Esophagus squamous epithelium (tissue), 5 donors: ENCODE data around the gene THOC6. TPM values are rescaled to one million over a fixed set of nuclear protein-coding genes. Genes with fewer than 3 reads are reported as not detected.
"Not testable (repeated sequence)": the region's sequence is repeated elsewhere in the genome, so short reads cannot be mapped to it uniquely, and the experiment has no call there.

Source experiments
- DNase-seq: peaks from one replicate; lab custom pipeline; 2025; lab: John Stamatoyannopoulos, UW
- H3K27ac ChIP-seq, 4 donors: fragments of 200-600 bp; sonication (generic); one replicate each; pipeline ENCODE4 v1.5.1; 2016 to 2019; ENCODE audit warnings: mild to moderate bottlenecking in 1 of 4
- H3K27me3 ChIP-seq, 4 donors: fragments of 200-600 bp; sonication (generic); 1 replicate in 3 of 4; 2 replicates in 1 of 4; pipeline versions ENCODE4 v1.5.1 to v1.6.0; 2017 to 2021; ENCODE audit warnings: antibody characterized with exemption in 1 of 4
- H3K36me3 ChIP-seq, 3 donors: fragments of 200-600 bp; sonication (generic); one replicate each; pipeline ENCODE4 v1.5.1; 2016 to 2019
- H3K4me1 ChIP-seq, 3 donors: fragments of 200-600 bp; sonication (generic); one replicate each; pipeline ENCODE4 v1.5.1; 2017 to 2019
- H3K4me3 ChIP-seq, 4 donors: fragments of 200-600 bp; sonication (generic); 1 replicate in 3 of 4; 2 replicates in 1 of 4; pipeline ENCODE4 v1.5.1; 2016 to 2019; ENCODE audit warnings: mild to moderate bottlenecking in 2 of 4, moderate library complexity in 1 of 4
- H3K9me3 ChIP-seq, 3 donors: fragments of 200-600 bp; sonication (generic); one replicate each; pipeline ENCODE4 v1.5.1; 2016 to 2019
- POLR2A ChIP-seq, 4 donors: fragments of 450-650 bp; IDR thresholded peaks; one replicate each; pipeline ENCODE4 v1.6.1; 2017; ENCODE audit warnings: antibody characterized with exemption in 4 of 4, mild to moderate bottlenecking in 4 of 4, moderate library complexity in 3 of 4
- WGBS, 2 donors: methylation state at CpG; one replicate each; pipeline ENCODE4 v1.1.5; 2018; 5-methylcytosine and 5-hydroxymethylcytosine counted together
- intact Hi-C: fragments of 100-400 bp; cut with DNase I; formaldehyde crosslinking; loops from one replicate; pipeline ENCODE4 v1.15.0; 2022
- total RNA-seq, 4 donors: library from RNA; depleted of rRNA; stranded (reverse); fragments of >200 nt; gene quantifications; one replicate each; pipeline ENCODE4 v1.1.0, GENCODE V29; 2016
- TF ChIP-seq, protein P1 (sequence below), 6 experiments: fragments of 450-650 bp in 4 of 6; fragments of 200-600 bp in 2 of 6; sonication (generic) in 2 of 6; IDR thresholded peaks; one replicate each; pipeline ENCODE4 v1.5.1; 2016 to 2019; ENCODE audit warnings: antibody characterized with exemption in 6 of 6, mild to moderate bottlenecking in 4 of 6, moderate library complexity in 4 of 6
- donor health status: DM: yes; HTN: yes; CAD: no.

The THOC6 gene
- total RNA-seq, 4 donors from 2014 or later: 17.4 to 27.9 (median 25.8) TPM

- H3K27ac ChIP-seq: no peak overlapping the region
- no peak for TF ChIP-seq POLR2A (IDR thresholded peaks at IDR 0.05)
- TF ChIP-seq, protein P1, sequence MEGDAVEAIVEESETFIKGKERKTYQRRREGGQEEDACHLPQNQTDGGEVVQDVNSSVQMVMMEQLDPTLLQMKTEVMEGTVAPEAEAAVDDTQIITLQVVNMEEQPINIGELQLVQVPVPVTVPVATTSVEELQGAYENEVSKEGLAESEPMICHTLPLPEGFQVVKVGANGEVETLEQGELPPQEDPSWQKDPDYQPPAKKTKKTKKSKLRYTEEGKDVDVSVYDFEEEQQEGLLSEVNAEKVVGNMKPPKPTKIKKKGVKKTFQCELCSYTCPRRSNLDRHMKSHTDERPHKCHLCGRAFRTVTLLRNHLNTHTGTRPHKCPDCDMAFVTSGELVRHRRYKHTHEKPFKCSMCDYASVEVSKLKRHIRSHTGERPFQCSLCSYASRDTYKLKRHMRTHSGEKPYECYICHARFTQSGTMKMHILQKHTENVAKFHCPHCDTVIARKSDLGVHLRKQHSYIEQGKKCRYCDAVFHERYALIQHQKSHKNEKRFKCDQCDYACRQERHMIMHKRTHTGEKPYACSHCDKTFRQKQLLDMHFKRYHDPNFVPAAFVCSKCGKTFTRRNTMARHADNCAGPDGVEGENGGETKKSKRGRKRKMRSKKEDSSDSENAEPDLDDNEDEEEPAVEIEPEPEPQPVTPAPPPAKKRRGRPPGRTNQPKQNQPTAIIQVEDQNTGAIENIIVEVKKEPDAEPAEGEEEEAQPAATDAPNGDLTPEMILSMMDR (IDR thresholded peaks at IDR 0.05): no peak
- H3K9me3 ChIP-seq: no peaks in the 10 kb centered on the region
- H3K4me3 ChIP-seq: no peak overlapping the region
- DNase-seq: no peak
- H3K27me3 ChIP-seq: peaks cover 4 to 58% (median 7%) of the 10 kb centered on the region in 4 donors
- 36 to 53% methylated on average over 4 to 6 of the region's 9 CpGs for WGBS, 2 donors
- intact Hi-C loops: no loop called here
- H3K36me3 ChIP-seq: no peaks in the 10 kb centered on the region
- peaks cover 5 to 15% (median 7%) of the 10 kb centered on the region in 3 donors for H3K4me1 ChIP-seq
Observed at GRCh38 chr16:3051494-3051893, 27.7 kb downstream of the THOC6 start.

DNA sequence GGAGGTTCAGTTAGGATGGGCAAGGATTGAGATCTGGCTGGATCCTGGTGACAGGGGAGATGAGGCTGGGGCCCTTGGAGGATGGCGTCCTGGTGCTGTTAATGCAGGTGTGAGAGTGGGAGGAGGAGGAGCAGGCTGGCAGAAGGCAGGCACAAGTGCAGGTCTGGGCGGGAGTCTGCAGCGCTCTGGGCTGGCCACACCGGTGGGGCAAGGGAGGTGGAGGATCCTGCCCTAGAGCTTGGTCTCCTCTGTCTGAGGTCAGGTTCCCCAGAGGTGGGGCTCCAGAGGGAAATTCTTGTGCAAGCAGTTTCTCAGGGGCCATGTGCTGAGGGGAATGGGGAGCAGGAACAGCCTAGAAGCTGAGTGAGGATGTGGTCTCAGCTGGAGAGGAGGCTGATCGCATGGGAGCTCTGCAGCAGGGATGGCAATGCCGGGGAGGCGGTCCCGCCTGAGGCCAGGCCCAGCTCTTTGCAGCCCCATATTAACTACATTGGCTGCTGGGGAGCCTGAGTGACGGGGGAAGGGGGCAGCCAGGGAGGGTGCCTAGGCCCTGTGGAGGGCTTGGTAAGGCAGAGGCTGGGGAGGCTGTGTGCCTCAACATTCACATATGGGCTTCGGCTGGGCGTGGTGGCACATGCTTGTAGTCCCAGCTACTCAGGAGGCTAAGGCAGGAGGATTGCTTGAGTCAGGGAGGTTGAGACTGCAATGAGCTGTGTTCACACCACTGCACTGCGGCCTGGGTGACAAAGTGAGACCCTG is 28.9 kb downstream of the THOC6 start:
- DNase-seq, intact Hi-C loops: not testable (repeated sequence)
- 17 to 100% methylated on average over 3 to 4 of the region's 12 CpGs for WGBS, 2 donors

GRCh38 chr16:3053330-3053710 is 29.5 kb downstream of the THOC6 start:
- H3K4me3 ChIP-seq, DNase-seq, H3K27ac ChIP-seq, H3K9me3 ChIP-seq, intact Hi-C loops, H3K36me3 ChIP-seq: not testable (repeated sequence)
- peaks cover 0 to 45% (median 0%) of the 10 kb centered on the region in 4 donors for H3K27me3 ChIP-seq
- peaks cover 5 to 17% (median 8%) of the 10 kb centered on the region in 3 donors for H3K4me1 ChIP-seq
- WGBS, 2 donors: no CpG with 5 or more reads among the region's 13 CpGs

More for the DNA sequence above, 28.9 kb downstream of the THOC6 start:
- H3K27me3 ChIP-seq: peaks cover 0 to 45% (median 0%) of the 10 kb centered on the region in 4 donors
- not testable (repeated sequence) for H3K9me3 ChIP-seq, H3K27ac ChIP-seq, H3K4me3 ChIP-seq, H3K36me3 ChIP-seq
- H3K4me1 ChIP-seq: peaks cover 0 to 11% (median 2%) of the 10 kb centered on the region in 3 donors

DNA sequence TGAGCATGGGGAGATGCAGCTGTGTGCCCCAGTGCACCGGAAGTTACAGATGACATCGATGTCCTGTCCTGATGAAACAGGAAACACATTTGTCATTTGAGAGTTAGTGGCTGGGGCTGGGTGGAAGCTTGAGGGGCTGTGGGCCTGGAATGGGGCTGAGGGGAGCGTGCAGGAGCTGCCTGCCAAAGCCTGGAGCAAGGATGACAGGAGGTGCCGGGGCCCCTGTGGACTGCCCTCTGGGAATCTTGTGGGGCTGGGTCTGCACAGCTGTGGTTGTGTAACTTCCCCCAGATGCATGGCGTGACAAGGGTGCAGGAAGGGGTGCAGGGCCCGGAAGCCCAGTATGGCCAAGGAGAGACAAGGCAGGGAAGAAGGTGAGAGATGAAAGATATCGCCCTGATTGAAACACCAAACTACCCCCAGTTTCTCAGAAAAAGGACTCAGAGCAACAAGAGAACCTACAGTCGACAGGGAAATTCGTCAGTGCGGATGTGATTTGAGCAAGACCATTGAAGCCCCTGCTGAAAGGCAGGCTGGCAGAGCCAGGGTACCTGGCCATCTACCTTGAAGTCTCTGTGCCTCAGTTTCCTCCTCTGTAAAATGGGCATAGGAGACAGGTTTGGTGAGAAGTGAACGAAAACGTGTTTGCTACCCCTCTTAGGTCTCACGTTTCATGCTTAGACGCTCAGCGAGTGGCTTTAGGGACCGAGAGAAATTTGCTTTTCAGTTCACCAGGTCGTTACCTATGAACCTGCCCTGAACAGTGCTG is 31.3 kb downstream of the THOC6 start:
- TF ChIP-seq, protein P1 (IDR thresholded peaks at IDR 0.05): no peak
- TF ChIP-seq POLR2A (IDR thresholded peaks at IDR 0.05): no peak
- H3K36me3 ChIP-seq: no peaks in the 10 kb centered on the region
- intact Hi-C loops: loop anchor here (5.0 kb wide), 1 partner anchor 72 kb away; no protein-coding TSS in a partner anchor
- no peak for DNase-seq
- no peaks in the 10 kb centered on the region for H3K9me3 ChIP-seq
- H3K27me3 ChIP-seq: peaks cover 0 to 31% (median 0%) of the 10 kb centered on the region in 4 donors
- no peak overlapping the region for H3K27ac ChIP-seq
- H3K4me1 ChIP-seq: peaks cover 16 to 35% (median 16%) of the 10 kb centered on the region in 3 donors
- 67 to 76% methylated on average over 12 to 17 of the region's 17 CpGs for WGBS, 2 donors
- H3K4me3 ChIP-seq: no peak overlapping the region

- Histone ChIP-seq H3K27me3 (peaks cover 0 to 25% (median 0%) of the 10 kb centered on the region in 4 donors), H3K4me1 (peaks cover 16 to 35% (median 16%) of the 10 kb centered on the region in 3 donors)
- DNase-seq, H3K9me3 ChIP-seq, H3K36me3 ChIP-seq, H3K27ac ChIP-seq, H3K4me3 ChIP-seq: not testable (repeated sequence)
- WGBS, 2 donors: no CpG with 5 or more reads among the region's 9 CpGs
- intact Hi-C loops: loop anchor here (5.0 kb wide), 1 partner anchor 72 kb away; no protein-coding TSS in a partner anchor
Observed at GRCh38 chr16:3055734-3056115, 31.9 kb downstream of the THOC6 start.

- DNase-seq: no peak
- H3K4me1 ChIP-seq: peaks cover 16 to 35% (median 16%) of the 10 kb centered on the region in 3 donors
Observed at GRCh38 chr16:3056336-3057180, 32.7 kb downstream of the THOC6 start.

More at GRCh38 chr16:3056336-3057180, 32.7 kb downstream of the THOC6 start:
- Histone ChIP-seq H3K9me3 (no peaks in the 10 kb centered on the region), H3K36me3 (no peaks in the 10 kb centered on the region), H3K27ac (no peak overlapping the region), H3K4me3 (no peak overlapping the region), H3K27me3 (peaks cover 0 to 17% (median 0%) of the 10 kb centered on the region in 4 donors)
- WGBS, 2 donors: 75 to 77% methylated on average over 6 to 9 of the region's 19 CpGs
- intact Hi-C loops: loop anchor here (5.0 kb wide), 1 partner anchor 71 kb away; no protein-coding TSS in a partner anchor
- TF ChIP-seq POLR2A (IDR thresholded peaks at IDR 0.05): no peak
- TF ChIP-seq, protein P1 (IDR thresholded peaks at IDR 0.05): no peak
